Measurements from ENCODE around the gene CEP128. TPM values are rescaled to one million over a fixed set of nuclear protein-coding genes. Genes with fewer than 3 reads are reported as not detected.

Gene CEP128
- total and polyA plus RNA-seq, 3 donors from 2014 or later = 8.5 to 30.9 (median 15.3) TPM

DNA sequence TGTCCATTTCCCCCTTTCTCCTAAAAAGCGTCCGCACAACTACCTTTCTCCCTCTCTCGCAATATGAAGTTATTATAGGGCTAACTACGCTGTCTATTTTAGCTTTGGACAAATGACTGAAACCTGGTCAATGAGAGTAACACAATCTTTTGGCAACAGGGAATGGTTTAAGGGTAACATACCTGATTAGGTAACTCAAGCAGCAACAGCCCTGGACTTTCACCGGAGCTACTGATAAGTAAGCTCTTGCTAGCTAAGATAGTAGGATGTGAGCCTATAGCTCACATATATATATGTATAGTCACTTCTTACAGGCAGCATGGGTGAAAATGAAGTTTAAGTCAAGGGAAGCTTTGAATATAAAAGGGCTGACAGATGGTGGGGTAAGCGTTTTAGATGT, 313.0 kb downstream of the CEP128 start:
- Histone ChIP-seq H3K4me1 (no peaks in the 10 kb centered on the region), H3K27me3 (no peaks in the 10 kb centered on the region), H3K36me3 (ENCODE audit: low read depth, missing control alignments) (no peaks in the 10 kb centered on the region), H3K9me3 (no peaks in the 10 kb centered on the region), H3K27ac (no peak overlapping the region), H3K4me3 (no peak overlapping the region)
- intact Hi-C loops (cut with DNase I; ENCODE audit: low total_unique reads) = no loop called here
- no peak for DNase-seq
- TF ChIP-seq, protein P1, sequence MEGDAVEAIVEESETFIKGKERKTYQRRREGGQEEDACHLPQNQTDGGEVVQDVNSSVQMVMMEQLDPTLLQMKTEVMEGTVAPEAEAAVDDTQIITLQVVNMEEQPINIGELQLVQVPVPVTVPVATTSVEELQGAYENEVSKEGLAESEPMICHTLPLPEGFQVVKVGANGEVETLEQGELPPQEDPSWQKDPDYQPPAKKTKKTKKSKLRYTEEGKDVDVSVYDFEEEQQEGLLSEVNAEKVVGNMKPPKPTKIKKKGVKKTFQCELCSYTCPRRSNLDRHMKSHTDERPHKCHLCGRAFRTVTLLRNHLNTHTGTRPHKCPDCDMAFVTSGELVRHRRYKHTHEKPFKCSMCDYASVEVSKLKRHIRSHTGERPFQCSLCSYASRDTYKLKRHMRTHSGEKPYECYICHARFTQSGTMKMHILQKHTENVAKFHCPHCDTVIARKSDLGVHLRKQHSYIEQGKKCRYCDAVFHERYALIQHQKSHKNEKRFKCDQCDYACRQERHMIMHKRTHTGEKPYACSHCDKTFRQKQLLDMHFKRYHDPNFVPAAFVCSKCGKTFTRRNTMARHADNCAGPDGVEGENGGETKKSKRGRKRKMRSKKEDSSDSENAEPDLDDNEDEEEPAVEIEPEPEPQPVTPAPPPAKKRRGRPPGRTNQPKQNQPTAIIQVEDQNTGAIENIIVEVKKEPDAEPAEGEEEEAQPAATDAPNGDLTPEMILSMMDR (IDR thresholded peaks at IDR 0.05) = no peak
- no peak for TF ChIP-seq POLR2A (IDR thresholded peaks at IDR 0.05)
- 91 to 92% methylated on average over 6 of the region's 6 CpGs for WGBS, 2 donors

DNA sequence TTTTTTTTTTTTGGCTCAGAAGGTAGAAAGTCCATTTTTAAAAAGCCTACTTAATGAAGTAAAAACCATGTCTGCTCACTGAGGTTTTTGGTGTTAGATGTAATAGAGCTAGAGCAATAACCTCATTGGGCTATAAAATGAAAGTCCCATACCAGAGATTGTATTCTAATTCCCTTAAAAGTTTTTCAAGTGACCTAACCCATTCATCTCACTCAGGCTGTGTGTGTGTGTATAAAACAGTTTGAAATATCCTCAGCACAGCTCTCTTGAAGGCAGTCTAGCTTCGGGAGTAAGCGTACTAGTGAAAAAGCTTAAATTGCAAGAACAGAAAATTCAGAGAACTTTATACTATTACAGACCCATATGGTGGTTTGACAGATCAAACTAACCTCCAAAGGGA, 313.8 kb downstream of the CEP128 start:
- Histone ChIP-seq H3K27me3 (no peaks in the 10 kb centered on the region), H3K4me3 (no peak overlapping the region), H3K27ac (no peak overlapping the region), H3K4me1 (no peaks in the 10 kb centered on the region), H3K36me3 (ENCODE audit: low read depth, missing control alignments) (no peaks in the 10 kb centered on the region), H3K9me3 (no peaks in the 10 kb centered on the region)
- no peak for TF ChIP-seq POLR2A (IDR thresholded peaks at IDR 0.05)
- TF ChIP-seq, protein P1 (IDR thresholded peaks at IDR 0.05) = no peak
- intact Hi-C loops (cut with DNase I; ENCODE audit: low total_unique reads) = no loop called here
- no peak for DNase-seq
- 96 to 98% methylated on average over 2 of the region's 2 CpGs for WGBS, 2 donors

DNA sequence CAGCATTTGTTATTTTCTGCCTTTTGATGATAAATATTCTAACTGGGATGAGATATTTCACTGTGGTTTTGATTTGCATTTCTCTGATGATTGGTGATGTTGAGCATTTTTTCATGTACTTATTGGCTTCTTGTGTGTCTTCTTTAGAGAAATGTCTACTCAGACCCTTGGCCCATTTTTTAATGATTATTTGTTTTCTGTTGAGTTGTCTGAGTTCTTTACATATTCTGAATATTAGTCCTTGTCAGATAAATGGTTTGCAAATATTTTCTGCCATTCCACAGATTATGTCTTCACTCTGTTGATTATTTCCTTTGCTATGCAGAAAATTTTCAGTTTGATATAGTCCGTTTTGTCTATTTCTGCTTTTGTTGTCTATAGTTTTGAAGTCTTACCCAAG, 317.0 kb downstream of the CEP128 start:
- WGBS, 2 donors = 90 to 95% methylated on average over 1 of the region's 1 CpG
- Histone ChIP-seq H3K4me3 (no peak overlapping the region), H3K36me3 (ENCODE audit: low read depth, missing control alignments) (no peaks in the 10 kb centered on the region), H3K27me3 (no peaks in the 10 kb centered on the region), H3K27ac (no peak overlapping the region), H3K4me1 (no peaks in the 10 kb centered on the region), H3K9me3 (no peaks in the 10 kb centered on the region)
- intact Hi-C loops (cut with DNase I; ENCODE audit: low total_unique reads) = no loop called here
- no peak for DNase-seq
- TF ChIP-seq POLR2A (IDR thresholded peaks at IDR 0.05) = no peak
- TF ChIP-seq, protein P1 (IDR thresholded peaks at IDR 0.05) = no peak

DNA sequence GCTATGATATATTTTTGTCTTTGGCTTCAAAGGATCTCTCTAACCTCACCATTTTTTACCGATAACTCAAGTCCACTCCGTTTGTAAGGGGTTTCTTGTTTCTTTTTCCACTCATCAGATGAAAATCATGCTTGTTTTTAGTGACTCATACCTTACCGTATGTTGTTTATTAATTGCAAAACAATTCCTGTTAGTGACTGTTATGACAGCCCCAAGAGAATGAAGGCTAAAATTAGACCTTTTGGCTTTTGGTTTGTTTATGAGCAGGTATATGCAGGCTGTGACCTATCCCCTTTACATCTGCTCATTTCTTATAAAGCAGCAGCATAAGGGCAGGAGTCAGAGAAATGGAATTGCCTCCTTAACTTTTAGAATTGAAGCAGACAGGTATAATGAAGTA, 319.8 kb downstream of the CEP128 start:
- H3K27me3 ChIP-seq = no peaks in the 10 kb centered on the region
- H3K4me1 ChIP-seq = no peaks in the 10 kb centered on the region
- no peak overlapping the region for H3K27ac ChIP-seq
- no peaks in the 10 kb centered on the region for H3K36me3 ChIP-seq (ENCODE audit: low read depth, missing control alignments)
- no peak overlapping the region for H3K4me3 ChIP-seq
- intact Hi-C loops (cut with DNase I; ENCODE audit: low total_unique reads) = no loop called here
- no peaks in the 10 kb centered on the region for H3K9me3 ChIP-seq
- WGBS, 2 donors = 79 to 88% methylated on average over 3 of the region's 3 CpGs
- no peak for TF ChIP-seq POLR2A (IDR thresholded peaks at IDR 0.05)
- TF ChIP-seq, protein P1 (IDR thresholded peaks at IDR 0.05) = no peak
- no peak for DNase-seq

DNA sequence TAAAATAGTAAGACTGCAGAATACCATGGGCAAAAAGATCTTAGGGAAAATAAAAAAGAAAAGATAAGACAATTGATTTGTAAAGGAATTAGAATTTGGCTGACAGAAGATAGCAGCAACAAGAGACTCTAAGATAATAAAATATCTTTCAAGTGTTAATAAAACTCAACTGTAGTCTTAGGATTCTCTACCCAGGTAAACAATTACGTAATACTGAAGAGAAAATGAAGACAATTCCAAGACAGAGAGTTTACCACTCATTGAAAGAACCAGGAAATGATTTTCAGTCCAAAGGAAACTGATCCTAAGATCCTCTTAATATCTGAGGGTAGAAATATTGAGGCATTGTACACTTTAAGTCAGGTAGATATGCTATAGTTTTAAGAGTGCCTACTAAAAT, 321.1 kb downstream of the CEP128 start:
- intact Hi-C loops (cut with DNase I; ENCODE audit: low total_unique reads) = no loop called here
- H3K36me3 ChIP-seq (ENCODE audit: low read depth, missing control alignments) = no peaks in the 10 kb centered on the region
- no peak overlapping the region for H3K27ac ChIP-seq
- H3K27me3 ChIP-seq = no peaks in the 10 kb centered on the region
- 85 to 100% methylated on average over 1 of the region's 1 CpG for WGBS, 2 donors
- H3K9me3 ChIP-seq = no peaks in the 10 kb centered on the region
- H3K4me3 ChIP-seq = no peak overlapping the region
- no peaks in the 10 kb centered on the region for H3K4me1 ChIP-seq
- TF ChIP-seq, protein P1 (IDR thresholded peaks at IDR 0.05) = no peak
- no peak for TF ChIP-seq POLR2A (IDR thresholded peaks at IDR 0.05)
- no peak for DNase-seq
